Heart left ventricle (tissue), 16 donors: ENCODE measurements around the gene KCNJ1. TPM values are rescaled to one million over a fixed set of nuclear protein-coding genes. Genes with fewer than 3 reads are reported as not detected.

ENCODE experiments used
- ATAC-seq, 4 donors: fragments of 200-7000 bp; cut with Tn5 transposase; one replicate each; pipeline ENCODE4 v1.9.1; 2020 to 2022; ENCODE audit warnings: moderate library complexity in 4 of 4, mild to moderate bottlenecking in 3 of 4, moderate number of reproducible peaks in 1 of 4
- DNase-seq, 5 donors: peaks; one replicate each; pipeline ENCODE4 v3.0.0-alpha.2; 2020
- H3K27ac ChIP-seq, 12 donors: fragments of 200-600 bp; sonication (generic) in 4 of 12; one replicate each; pipeline versions ENCODE4 v1.5.0 to v1.8.0; 2016 to 2022; ENCODE audit warnings: mild to moderate bottlenecking in 2 of 12
- H3K27me3 ChIP-seq, 9 donors: fragments of 200-600 bp; sonication (generic) in 2 of 9; one replicate each; pipeline versions ENCODE4 v1.5.1 to v1.8.0; 2016 to 2022; ENCODE audit warnings: mild to moderate bottlenecking in 3 of 9
- H3K36me3 ChIP-seq, 9 donors: fragments of 200-600 bp; sonication (generic) in 2 of 9; one replicate each; pipeline versions ENCODE4 v1.5.0 to v1.8.0; 2018 to 2022; ENCODE audit warnings: mild to moderate bottlenecking in 2 of 9
- H3K4me1 ChIP-seq, 12 donors: fragments of 200-600 bp; sonication (generic) in 4 of 12; one replicate each; pipeline versions ENCODE4 v1.5.0 to v1.8.0; 2016 to 2022; ENCODE audit warnings: mild to moderate bottlenecking in 3 of 12
- H3K4me3 ChIP-seq, 12 donors: fragments of 200-600 bp; sonication (generic) in 4 of 12; one replicate each; pipeline versions ENCODE4 v1.5.0 to v1.8.0; 2017 to 2022; ENCODE audit warnings: mild to moderate bottlenecking in 9 of 12, moderate library complexity in 4 of 12
- H3K9me3 ChIP-seq, 12 donors: fragments of 200-600 bp; sonication (generic) in 4 of 12; one replicate each; pipeline versions ENCODE4 v1.5.0 to v1.8.0; 2016 to 2022; ENCODE audit warnings: mild to moderate bottlenecking in 1 of 12
- POLR2A ChIP-seq, 2 donors: fragments of 450-650 bp; IDR thresholded peaks; one replicate each; pipeline ENCODE4 v1.6.1; 2017; ENCODE audit warnings: antibody characterized with exemption in 2 of 2, mild to moderate bottlenecking in 2 of 2, moderate library complexity in 2 of 2
- WGBS, 4 donors: extraction: QIAGEN DNeasy Blood & Tissue Kit in 2 of 4; methylation state at CpG; one replicate each; pipeline versions ENCODE4 v1.1.5 to v1.1.7; 2013 to 2018; 5-methylcytosine and 5-hydroxymethylcytosine counted together
- intact Hi-C, 10 donors: fragments of 100-400 bp; cut with DNase I; formaldehyde crosslinking; loops; one replicate each; pipeline versions ENCODE4 v1.11.1 to v1.14.2; 2022
- polyA plus RNA-seq, 2 donors: library from polyadenylated mRNA; stranded (reverse); fragments of 200-250 nt; gene quantifications; one replicate each; pipeline ENCODE4 v1.2.3, GENCODE V29; 2013
- total RNA-seq, 9 donors: library from RNA; depleted of rRNA in 2 of 9; stranded (reverse); fragments of >200 nt in 2 of 9; fragmentation: NEBNext Ultra II Directional in 3 of 9; extraction: Animal tissue kit (Norgen Biotek cat#: 25700) in 3 of 9; gene quantifications; one replicate each; pipeline versions ENCODE4 v1.1.0 to v1.2.4, GENCODE V29; 2016 to 2023
- TF ChIP-seq, protein P1 (sequence below), 12 donors: fragments of 200-600 bp; sonication (generic) in 4 of 12; IDR thresholded peaks; one replicate each; pipeline versions ENCODE4 v1.5.0 to v1.8.0; 2018 to 2022; ENCODE audit warnings: antibody characterized with exemption in 12 of 12, mild to moderate bottlenecking in 5 of 12
- donor health status: ischemic (EF 13 %, LVEDD 7.1; RV severe dilation, severe dysfunction).
- donor health status: healthy with polysubstance abuse.
- donor health status: DM: no; HTN: yes; CAD: no.
- donor health status: DM: no; HTN: no; CAD: no.
- donor health status: ischemic (EF 25% LVEDD 6.9; RV normal size, moderate dysfunction).
- donor health status: ischemic (EF 25% LVEDD 5.7; RV mildly dilated, moderate dysfunction).
- donor health status: healthy.
- donor health status: DM: yes; HTN: yes; CAD: no.
- donor health status: ischemic (EF 35%, LVEDD 5.7; RV mildly dilated, moderate dysfunction).
- donor health status: nonischemic (EF 11% LVEDD 7.7; RV severe dilation, severe dysfunction).
- donor health status: DM: yes; HTN: yes; CAD: no.
- donor health status: PGD.
- donor health status: ischemic (EF 29% LVEDD 5.4; RV normal size, mild dysfunction).
- donor health status: nonischemic (EF 23%, LVEDD 6.1; RV moderate dilation, normal function).

Gene KCNJ1
- total and polyA plus RNA-seq, 11 donors: 0.08 to 0.50 (median 0.23) TPM; not detected in 6

DNA sequence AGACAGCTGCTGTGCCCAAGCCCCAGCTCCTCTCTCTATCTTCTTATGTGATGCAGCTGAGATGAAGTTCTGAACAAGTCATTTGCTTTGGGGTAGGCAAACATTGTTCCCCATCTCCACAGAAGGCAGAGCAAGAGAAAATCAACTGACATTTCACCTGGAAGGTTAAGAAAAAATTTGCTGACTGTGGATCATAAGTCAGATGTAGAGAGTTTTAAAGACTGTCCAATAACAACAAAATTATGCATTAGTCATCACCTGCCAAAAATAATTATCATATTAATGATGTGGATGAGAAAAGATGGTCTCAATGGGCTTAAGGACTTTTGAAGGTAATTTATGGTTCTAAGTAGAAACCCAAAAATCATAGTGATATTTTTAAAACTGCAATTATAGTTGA is 59.2 kb downstream of the KCNJ1 start:
- DNase-seq (no peak), ATAC-seq (no peak)
- H3K9me3 ChIP-seq: no peaks in the 10 kb centered on the region
- intact Hi-C loops: no loop called here
- H3K27me3 ChIP-seq: no peaks in the 10 kb centered on the region
- peaks cover 0 to 13% (median 0%) of the 10 kb centered on the region in 12 donors for H3K4me1 ChIP-seq
- H3K4me3 ChIP-seq: no peak overlapping the region
- H3K27ac ChIP-seq: no peak overlapping the region
- H3K36me3 ChIP-seq: peaks cover 0 to 99% (median 66%) of the 10 kb centered on the region in 9 donors
- TF ChIP-seq POLR2A (IDR thresholded peaks at IDR 0.05): no peak
- TF ChIP-seq, protein P1, sequence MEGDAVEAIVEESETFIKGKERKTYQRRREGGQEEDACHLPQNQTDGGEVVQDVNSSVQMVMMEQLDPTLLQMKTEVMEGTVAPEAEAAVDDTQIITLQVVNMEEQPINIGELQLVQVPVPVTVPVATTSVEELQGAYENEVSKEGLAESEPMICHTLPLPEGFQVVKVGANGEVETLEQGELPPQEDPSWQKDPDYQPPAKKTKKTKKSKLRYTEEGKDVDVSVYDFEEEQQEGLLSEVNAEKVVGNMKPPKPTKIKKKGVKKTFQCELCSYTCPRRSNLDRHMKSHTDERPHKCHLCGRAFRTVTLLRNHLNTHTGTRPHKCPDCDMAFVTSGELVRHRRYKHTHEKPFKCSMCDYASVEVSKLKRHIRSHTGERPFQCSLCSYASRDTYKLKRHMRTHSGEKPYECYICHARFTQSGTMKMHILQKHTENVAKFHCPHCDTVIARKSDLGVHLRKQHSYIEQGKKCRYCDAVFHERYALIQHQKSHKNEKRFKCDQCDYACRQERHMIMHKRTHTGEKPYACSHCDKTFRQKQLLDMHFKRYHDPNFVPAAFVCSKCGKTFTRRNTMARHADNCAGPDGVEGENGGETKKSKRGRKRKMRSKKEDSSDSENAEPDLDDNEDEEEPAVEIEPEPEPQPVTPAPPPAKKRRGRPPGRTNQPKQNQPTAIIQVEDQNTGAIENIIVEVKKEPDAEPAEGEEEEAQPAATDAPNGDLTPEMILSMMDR (IDR thresholded peaks at IDR 0.05): no peak

DNA sequence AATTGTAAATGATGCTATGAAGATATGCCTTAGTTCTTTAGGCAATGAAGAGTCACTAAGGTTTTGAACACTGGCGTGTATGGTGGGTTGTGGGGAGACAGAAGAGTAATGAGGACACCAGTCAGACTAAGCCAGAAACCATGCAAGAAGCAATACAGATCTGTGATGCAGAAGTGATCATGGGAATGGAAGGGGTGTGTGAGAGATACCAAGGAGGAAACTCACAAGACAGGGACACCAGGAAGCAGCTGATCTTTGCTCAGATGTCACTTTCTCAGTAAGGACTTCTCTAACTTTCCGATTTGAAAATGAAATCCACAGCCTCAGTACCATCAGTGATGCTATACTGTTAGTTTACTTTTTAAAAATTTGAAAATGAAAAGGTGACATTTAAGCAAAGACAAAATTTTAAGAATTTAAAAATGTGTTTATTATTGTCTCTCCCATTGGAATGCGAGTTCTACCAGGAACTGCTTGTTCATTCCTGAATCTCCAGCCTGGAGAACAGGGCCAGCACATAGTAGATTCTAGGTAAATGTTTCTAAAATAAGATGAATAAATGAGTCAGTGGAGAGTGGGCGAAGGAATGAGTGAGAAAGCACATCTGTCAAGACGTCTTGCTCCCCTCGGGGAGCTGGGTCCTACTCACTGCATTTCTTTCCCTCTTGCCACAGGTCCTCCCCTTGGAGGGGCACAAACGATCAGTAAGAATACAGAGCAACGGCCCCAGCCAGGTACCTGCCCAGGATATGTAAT is 60.4 kb downstream of the KCNJ1 start:
- TF ChIP-seq, protein P1 (IDR thresholded peaks at IDR 0.05): no peak
- TF ChIP-seq POLR2A (IDR thresholded peaks at IDR 0.05): no peak
- WGBS, 4 donors: 75 to 84% (median 80%) methylated on average over 8 of the region's 8 CpGs
- H3K9me3 ChIP-seq: no peaks in the 10 kb centered on the region
- H3K27ac ChIP-seq: no peak overlapping the region
- intact Hi-C loops: no loop called here
- no peak for ATAC-seq
- DNase-seq: no peak
- H3K27me3 ChIP-seq: no peaks in the 10 kb centered on the region
- H3K36me3 ChIP-seq: peaks cover 0 to 99% (median 55%) of the 10 kb centered on the region in 9 donors
- peaks cover 0 to 25% (median 11%) of the 10 kb centered on the region in 12 donors for H3K4me1 ChIP-seq
- H3K4me3 ChIP-seq: no peak overlapping the region

DNA sequence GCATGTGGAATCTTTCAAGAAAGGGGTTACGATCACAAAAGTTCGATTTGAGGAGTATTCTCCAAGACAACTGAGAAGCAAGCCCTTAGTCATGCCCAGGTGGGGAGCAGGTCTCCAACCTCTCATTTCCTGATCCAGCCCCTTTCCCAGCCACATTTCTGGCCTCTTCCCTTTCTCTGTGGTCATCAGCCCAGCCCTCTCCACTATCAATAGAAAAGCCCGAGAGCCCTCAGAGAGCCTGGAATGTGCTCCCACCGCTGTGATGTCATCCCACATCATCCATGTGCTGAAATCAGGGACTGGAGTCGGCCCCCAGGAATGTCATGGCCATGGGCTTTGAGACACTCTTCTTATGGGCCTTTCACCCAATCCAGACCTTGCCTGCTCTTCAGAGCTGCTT is 62.6 kb downstream of the KCNJ1 start:
- Histone ChIP-seq H3K27ac (no peak overlapping the region), H3K9me3 (no peaks in the 10 kb centered on the region), H3K27me3 (no peaks in the 10 kb centered on the region), H3K4me3 (no peak overlapping the region), H3K36me3 (peaks cover 0 to 99% (median 38%) of the 10 kb centered on the region in 9 donors), H3K4me1 (peaks cover 0 to 34% (median 14%) of the 10 kb centered on the region in 12 donors)
- WGBS, 4 donors: 65 to 82% (median 71%) methylated on average over 5 of the region's 5 CpGs
- TF ChIP-seq, protein P1 (IDR thresholded peaks at IDR 0.05): no peak
- TF ChIP-seq POLR2A (IDR thresholded peaks at IDR 0.05): no peak
- intact Hi-C loops: no loop called here
- DNase-seq (no peak), ATAC-seq (peak in 1 of 4 donors; percentile 41)

DNA sequence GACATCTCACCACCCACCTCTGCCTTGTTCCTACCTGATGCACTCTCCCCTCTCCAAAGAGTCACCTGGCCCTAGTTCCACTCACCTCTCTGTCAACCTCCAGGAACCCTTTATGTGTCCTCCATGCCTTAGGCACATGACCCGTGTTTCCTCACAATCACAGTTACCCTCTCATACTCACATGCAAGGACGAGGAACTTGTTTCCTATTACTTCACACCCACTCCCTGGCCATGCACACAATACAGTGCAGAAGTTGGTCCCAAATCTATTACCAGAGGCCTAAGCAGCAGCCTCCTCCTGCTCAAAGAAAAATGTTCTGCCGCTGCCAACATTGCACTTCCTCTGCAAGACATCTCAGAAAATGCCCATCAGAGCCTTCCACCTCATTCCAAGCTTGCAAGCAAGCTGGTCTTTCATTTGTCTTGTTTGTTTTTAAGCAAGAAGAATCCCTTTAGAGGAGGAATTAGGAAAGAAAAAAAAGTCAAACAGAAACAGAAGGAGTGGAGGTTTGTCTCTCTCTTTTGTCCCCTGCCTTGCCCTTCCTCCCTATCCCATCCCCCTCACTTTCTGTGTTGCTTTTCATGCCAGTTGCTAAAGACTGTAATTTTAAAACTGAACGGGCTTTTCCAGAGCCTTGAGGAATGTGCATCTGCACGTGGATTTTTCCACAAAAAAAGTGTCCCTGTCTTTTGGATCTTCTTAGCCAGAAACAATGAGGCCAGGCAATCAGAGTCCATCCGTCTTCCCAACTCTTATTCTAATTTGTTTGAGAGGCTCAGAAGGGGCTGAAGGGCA is 63.4 kb downstream of the KCNJ1 start:
- TF ChIP-seq POLR2A (IDR thresholded peaks at IDR 0.05): no peak
- TF ChIP-seq, protein P1 (IDR thresholded peaks at IDR 0.05): no peak
- 61 to 72% (median 68%) methylated on average over 6 of the region's 6 CpGs for WGBS, 4 donors
- peak in 1 of 4 donors; percentile 14 for ATAC-seq
- peaks cover 0 to 34% (median 14%) of the 10 kb centered on the region in 12 donors for H3K4me1 ChIP-seq
- no peak for DNase-seq
- intact Hi-C loops: no loop called here
- no peak overlapping the region for H3K27ac ChIP-seq
- no peaks in the 10 kb centered on the region for H3K9me3 ChIP-seq
- peaks cover 0 to 98% (median 34%) of the 10 kb centered on the region in 9 donors for H3K36me3 ChIP-seq
- H3K4me3 ChIP-seq: no peak overlapping the region
- no peaks in the 10 kb centered on the region for H3K27me3 ChIP-seq
